MV-4-11 (cell line): ENCODE results near the gene GLA.
A peak's percentile ranks its signal among the peaks of the same experiment; 100 is the strongest.

ENCODE experiments used
- DNase-seq: peaks from one replicate; lab custom pipeline; 2025; lab: John Stamatoyannopoulos, UW

GLA gene

DNA sequence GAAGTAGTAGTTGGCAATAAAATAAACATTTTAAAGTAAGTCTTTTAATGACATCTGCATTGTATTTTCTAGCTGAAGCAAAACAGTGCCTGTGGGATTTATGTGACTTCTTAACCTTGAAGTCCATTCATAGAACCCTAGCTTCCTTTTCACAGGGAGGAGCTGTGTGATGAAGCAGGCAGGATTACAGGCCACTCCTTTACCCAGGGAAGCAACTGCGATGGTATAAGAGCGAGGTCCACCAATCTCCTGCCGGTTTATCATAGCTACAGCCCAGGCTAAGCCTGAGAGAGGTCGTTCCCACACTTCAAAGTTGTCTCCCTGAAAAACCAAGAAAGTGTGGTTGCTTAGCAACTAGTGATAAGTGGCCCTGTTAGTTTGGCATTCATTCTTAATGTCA, 9.9 kb downstream of the GLA start:
- no peak for DNase-seq

DNA sequence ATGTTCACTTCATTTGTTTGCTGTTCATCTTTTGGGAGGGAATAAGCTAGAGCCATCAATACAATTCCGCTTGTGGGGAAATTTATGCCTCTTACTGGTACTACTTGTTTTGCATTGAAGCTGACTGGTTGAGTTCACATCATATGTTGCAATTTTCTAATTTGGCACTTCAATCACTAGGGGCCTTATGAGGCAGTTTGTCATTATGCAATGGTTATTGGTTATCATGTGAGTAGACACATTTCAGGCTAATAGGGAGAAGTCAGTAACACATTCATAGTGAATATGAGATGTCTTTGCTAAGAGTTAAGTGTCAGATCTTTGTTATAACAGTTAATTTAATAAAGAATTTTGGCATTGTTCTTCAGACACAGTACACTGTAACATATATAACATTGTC, 11.9 kb downstream of the GLA start:
- peak; percentile 77 for DNase-seq

DNA sequence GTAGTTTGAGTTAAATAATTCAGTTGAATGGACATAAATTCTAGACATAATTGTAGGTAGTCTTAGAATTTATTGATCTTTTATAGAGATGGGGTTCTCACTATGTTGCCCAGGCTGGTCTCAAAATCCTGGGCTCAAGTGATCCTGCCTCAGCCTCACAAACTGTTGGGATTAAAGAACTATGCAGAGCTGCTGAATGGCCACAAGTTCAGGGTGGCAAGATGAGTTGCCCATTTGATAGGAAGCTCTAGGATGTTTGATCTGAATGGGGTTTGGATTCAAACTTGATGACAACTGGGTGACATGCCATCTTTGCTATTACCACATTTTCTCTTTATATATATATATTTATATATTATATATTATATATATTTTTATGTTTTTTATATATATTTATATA, 13.4 kb downstream of the GLA start:
- no peak for DNase-seq

DNA sequence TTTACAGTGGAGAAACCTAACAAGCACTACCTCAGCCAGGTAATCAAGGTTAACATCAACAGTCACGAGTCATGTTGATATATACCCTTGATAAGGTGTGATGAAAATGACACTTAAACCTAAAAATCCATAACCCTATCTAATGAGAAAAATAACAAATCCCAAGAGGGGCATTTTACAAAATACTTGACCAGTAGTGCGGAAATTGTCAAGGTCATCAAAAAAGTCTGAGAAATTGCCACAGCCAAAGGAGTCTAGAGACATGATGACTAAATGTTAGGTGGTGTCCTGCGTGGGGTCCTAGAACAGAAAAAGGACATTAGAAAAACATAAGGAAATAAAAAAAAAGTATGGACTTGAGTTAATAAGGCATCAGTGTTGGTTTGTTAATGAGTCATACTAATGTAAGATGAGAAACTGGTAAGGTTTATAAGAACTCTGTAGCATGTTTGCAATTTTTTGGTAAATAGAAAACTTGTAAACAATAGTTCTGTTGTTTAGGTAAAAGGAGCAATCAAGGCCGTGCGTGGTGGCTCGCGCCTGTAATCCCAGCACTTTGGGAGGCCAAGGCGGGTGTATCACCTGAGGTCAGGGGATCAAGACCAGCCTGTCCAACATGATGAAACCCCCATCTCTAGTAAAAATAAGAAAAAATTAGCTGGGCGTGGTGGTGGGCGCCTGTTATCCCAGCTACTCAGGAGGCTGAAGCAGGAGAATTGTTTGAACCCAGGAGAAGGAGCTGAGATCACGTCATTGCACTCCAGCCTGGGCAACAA, 14.0 kb downstream of the GLA start:
- DNase-seq, result no peak

DNA sequence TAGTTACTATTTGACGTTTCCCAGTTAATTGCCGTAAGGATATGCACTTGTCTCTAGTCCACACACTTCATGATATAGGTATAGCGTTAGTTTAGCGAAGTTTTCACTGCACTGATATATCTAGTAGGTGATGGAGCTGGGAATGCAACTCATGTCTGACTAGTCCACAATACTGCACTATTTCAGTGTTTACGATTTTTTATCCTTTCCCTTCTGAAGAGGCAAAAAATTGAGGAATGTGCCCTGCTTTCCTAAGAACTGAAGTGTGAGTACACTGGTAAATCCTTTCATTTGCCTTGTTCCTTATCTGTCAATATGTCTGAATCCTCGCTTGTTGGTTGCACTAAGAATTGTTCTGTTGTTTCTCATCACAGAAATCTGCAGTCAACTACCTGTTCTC, 15.9 kb downstream of the GLA start:
- DNase-seq, result no peak

DNA sequence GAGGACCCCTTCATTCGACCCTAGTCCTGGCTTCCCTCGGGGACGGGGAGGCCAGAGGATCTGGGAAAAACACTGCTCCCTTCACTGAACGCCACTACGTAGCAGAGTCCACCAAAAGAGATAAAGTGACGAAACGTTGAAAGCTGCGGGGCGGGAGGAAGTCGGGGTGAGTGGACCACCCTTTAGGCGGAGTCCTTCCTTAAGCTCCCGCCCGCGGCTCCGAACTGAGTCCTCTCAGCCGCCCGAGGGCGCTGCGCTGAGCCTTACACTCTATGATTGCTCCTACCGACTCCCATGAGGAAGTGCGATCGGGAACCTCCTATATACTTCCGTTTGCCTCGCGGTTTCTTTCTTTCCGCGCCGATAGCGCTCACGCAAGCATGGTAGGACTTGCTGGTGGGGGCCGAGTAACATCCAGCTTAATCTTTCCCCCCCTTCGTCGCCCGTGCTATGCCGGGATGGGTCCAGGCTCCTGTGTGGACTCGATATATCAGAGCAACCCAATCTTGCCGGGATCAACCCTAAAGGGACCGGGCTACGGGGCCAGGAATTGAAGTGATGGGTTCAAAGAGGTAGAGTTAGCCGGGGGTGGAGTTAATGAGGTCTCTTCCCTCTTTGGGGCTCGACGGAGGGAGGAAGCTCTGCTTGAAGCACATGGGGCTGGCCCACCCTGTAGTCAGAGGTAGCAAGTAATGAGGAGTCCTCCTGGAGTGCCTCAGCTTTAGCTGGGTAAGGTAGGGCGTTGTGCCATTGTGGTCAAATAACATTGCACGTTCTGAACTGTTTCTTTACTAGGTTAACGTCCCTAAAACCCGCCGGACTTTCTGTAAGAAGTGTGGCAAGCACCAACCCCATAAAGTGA, 16.8 kb downstream of the GLA start, which contains the start of gene RPL36A:
TSS of gene RPL36A (plus strand) at position 348 of the 862 bp plus-strand sequence. CDS start at position 381, 33 bp downstream.
- peak; percentile 94 for DNase-seq

DNA sequence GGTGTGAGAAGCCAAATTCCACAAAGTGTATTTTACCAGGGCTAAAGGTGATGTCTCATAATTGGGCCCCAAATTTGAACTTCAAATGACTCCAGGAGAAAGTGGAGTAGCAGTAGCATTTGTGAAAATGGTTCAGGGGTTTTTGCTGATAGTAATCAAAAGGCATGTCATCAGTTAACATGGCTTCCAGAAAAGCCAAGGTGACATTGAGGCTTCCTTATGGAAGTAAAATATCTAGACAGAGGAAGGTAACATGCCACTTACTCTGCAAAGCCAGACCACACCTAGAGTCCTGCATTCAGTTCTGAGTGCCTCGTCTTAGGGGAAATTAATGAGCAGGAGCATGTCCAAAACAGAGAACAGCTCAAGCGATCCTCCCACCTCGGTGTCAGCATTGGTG, 19.1 kb downstream of the GLA start:
- DNase-seq, result no peak

DNA sequence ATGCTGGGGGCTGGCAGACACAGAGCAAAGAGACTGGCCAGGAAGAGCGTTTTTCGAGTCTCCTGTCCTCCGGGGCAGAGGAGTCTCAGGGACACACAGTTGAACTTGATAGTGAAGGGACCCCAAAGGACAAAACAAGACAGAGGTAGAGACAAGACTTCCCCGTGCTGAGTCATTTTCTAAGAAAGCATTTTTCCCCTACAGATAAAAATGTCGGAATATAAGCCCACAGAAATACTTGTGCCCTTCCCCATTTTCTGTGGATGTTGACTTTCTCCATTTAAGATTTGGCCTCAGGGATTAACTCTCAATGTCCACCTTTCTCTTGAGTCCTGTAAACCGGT, 21.2 kb downstream of the GLA start:
- no peak for DNase-seq

DNA sequence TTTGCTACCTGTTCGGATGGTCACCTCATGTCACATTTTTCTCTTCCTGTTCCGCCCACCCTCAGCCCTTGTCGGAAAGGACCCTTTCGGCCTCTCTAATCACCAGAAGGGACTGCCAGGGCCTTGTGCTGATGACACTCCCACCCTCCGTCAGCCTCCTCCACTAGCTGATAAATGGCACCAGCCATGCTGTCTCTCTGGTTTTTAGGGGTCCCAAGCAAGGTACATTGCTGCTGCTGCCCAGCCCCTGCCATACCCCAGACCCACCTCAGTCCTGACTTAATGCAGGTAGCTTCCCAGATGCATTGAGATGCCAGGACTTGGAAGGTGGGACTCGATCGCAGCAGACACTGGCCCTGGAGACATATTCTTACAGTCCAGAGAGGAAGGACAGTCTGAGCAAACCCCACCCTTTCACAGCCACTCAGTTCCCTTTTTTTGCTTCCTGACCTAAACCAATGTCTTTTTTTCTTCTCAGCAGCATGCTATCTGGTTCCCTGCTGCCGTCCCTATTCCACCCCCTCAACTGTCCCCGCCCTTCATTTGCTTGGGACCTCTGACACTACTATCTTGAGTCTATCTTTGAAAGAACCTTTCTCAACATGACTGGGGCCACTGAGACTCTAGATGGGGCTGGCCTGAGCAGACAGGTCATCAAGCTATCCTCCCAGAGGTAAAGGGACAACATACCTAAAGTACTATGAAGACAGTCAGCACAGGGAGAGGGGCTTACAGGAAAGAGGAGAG, 21.8 kb downstream of the GLA start, which contains the start of gene BTK:
TSS of gene BTK (minus strand) at position 397 of the 747 bp plus-strand sequence. CDS start 10,907 bp downstream, outside the sequence.
- DNase-seq, result peak; percentile 87

DNA sequence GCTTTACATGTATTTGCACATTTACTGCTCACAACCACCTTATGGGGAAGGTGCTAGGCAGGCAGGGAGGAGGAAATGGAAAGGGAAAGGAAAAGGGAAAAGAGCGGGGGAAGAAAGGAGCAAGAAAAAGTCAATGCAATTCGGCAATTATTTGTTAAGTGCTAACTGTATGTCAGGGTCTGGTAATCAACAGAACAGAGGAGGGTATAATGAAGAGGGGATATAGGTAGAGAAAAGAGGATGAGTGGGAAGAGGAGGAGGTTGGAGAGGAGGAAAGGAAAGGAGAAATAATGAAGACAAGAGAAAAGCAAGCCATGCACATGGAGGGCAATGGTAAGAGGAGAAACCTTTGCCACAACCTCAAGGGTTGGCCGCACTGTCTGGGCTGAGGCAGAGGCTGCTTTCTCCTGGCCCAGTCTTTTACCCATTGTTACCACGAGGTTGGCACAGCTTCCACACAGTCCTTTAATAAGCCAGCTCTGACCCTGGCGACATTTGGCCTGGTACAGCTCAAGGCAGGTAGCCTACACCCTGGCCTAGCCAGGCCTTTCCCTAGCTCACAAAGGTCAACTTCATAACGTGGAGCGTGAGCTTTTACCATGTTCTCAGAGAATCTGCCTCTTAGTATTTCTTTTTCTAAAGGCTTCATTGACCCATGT, 22.6 kb downstream of the GLA start:
- no peak for DNase-seq

DNA sequence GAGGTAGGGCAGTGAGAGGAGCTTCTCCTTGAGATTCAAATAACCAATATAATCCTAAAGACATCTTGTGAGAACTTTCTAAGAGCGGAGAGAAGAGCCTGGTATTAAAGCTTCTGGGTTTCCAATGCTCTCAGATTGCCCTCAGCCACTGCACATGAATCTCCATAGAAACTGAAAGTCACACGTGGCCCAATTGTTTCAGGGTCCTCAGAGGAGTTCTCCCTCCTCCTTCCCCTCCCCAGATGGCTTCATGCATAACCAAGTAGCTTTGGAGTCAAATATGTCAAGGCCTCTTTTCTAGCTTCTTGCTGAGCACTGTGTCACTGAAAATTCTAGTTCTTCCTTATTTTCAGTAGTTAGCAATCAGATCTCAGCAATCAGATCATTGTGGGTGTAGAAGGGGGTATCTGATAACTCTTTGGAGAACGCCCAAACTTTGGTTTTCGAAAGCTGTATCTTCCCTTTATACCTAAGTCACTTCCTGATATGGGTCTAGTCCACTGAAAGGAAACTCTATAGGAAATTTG, 24.0 kb downstream of the GLA start:
- DNase-seq, result peak; percentile 31

DNA sequence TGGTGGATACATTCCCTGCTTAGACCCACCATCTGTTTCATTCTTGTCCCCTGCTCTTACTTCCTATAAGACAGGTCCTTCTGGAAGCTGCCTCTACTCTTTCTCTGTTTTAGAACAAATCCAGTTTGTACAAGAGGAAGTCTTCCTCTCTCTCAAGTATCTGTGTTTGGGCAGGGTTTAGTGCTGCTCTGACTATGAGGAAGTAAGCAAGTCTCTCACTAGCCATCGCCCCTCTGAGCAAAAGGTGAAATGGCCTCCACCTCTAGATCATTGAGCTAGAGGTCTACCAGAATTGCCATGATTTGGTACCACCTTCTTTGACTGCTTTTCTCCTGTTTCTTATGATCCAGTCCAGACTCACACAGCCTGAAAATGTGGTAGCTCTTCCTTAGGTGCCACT, 30.2 kb downstream of the GLA start:
- peak; percentile 62 for DNase-seq

DNA sequence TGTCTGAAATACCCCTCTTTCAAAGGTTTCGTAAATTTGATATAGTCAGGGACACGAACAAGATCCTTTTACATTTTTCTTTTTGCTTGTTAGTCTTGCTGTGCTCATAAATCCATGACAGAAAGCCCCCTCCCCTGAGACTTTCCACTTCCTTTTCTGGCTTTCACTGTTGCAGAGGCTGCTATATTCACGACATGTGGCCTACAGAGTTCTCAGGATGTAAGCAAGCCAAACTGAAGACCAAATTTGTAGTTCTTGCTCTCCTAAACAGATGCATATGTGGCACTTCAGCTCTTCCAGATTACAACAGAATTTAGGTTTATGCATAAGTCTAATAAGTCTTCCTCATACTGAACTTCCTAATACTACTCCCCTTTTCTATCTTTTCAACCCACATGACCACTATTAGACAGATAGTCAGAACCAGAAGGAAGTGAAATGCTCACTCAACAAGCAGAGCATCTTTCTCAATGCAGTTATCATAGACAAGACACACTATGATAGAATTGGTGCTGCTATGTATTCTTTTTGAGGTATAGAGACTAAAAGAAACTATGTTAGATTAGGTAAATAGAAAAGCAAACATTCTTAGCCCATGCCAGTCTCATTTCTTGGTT, 36.7 kb downstream of the GLA start:
- DNase-seq, result peak; percentile 65

DNA sequence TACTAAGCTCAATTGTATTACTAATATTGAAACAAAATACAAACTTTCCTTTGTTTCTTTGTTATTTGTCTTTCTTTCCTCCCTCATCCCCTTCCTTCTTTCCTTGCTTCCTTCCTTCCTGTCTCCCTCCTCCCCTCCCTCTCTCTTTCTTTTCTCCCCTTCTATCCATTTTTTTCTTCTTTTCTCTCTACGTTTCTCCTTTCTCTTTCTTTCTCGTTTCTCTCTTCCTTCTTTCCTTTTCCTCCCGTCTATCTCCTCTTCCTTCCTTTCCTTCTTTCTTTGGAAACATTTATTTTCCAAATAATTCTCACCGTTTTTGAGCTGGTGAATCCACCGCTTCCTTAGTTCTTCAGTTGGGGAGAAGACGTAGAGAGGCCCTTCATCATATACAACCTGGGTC, 38.0 kb downstream of the GLA start:
- DNase-seq, result no peak

DNA sequence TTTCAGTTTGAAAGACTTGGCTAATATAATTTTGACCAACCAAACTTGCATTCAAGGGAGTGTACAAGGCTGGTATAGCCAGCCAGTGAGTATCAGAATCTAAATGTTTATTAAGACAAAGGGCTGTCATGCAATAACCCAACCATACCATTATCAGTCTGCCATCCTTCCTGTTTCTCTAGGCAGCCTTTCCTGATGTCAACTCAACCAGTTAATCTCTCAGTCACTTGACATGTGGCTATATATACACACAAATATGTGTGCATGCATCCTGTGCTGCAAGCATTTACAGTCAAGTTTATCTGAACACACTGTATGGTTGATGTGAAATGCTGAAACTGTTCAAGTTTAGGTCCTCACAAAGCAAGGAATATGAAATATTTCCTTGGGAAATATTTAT, 38.9 kb downstream of the GLA start:
- DNase-seq, result no peak

DNA sequence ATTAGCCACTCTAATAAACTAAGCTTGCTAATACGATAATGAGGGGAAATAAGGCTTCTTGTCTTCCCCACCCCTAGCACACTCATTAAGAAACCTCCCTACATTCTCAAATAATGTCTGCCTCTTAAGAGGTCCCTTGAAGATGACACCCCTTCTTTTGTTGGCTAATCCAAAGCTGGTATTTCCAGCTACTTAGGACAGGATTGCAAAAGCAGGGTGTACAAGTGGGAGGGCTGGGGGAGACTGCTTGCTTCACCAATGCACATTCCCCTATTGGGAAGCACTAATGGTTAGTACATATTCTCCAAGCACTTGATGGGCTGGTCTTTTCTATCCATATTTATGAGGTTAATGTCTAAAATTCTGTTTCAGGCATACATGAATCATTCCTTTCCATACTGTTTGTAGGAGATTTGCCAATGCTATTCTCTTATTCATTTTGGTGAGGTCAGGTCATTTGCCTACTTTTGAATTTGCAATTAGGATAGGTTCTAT, 42.4 kb downstream of the GLA start:
- DNase-seq, result no peak

DNA sequence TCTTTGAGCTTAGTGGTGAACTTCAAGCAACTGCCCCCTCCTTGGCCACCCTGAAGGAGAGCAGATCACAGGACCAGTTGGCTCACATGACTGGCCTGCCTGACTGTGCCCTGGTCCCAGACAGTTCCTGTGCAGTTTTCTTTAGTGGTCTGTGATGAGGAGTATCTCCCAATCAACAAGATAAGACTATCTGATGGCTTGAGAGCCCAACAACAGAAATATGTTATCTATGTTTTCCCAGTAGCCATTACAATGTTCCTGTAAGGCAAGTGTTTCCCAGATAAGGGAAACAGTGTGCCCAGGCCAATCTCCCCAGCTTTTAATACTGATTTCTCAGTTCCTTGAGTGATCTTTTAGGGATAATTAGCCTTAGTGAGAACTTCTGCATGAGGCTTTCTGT, 45.0 kb downstream of the GLA start:
- no peak for DNase-seq

DNA sequence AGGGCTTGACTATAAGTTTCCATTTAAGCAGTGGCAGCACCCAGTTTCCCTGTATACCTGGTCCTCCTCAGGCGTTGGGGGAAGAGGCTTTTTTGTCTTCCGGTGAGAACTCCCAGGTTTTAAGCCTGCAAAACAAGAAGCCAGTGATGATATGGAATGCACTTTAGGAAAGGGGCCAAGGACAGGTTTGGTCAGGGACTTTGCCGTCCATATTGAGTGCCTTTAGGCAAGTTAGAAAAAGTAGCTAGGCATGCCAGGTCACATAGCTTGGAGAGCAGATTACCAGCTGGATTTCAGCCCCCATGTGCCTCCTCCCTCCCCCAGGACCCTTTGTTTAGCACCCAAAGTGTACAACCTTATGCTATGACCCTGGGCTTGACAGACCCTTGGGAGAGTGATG, 45.6 kb downstream of the GLA start:
- no peak for DNase-seq

DNA sequence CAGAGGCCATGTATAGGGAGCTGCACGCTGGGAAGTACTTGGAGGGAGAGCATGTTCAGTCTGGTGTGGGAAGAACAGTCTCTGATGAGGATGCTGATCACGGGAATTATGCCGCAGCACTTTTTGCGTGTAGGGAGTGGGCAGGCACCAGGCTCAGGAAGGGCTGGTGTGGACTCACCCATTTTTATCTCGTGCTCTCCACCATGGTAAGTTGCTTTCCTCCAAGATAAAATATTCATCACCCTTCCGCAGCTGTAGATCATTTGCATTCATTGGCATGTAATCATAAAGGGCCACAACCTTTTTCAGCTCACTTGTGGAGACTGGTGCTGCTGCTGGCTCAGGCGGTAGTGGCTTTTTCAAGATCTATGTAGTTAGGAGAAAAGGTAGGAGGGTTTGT, 47.3 kb downstream of the GLA start:
- no peak for DNase-seq

DNA sequence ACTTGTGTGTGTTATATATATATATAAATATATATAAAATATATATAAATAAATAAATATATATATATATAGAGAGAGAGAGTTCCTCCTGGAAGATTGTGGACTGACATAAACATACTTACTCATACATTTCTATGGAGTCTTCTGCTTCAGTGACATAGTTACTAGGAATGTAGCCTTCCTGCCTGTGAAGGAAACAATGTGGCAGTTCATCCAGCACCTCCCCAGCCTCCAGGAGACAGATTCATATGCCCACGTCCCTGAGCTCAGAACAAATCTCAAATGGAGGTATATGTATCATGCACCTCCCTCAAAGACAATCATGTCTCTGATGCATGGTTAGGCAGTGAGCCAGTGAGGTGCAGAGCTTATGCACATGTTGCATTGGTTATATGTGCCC, 47.8 kb downstream of the GLA start:
- DNase-seq, result no peak

DNA sequence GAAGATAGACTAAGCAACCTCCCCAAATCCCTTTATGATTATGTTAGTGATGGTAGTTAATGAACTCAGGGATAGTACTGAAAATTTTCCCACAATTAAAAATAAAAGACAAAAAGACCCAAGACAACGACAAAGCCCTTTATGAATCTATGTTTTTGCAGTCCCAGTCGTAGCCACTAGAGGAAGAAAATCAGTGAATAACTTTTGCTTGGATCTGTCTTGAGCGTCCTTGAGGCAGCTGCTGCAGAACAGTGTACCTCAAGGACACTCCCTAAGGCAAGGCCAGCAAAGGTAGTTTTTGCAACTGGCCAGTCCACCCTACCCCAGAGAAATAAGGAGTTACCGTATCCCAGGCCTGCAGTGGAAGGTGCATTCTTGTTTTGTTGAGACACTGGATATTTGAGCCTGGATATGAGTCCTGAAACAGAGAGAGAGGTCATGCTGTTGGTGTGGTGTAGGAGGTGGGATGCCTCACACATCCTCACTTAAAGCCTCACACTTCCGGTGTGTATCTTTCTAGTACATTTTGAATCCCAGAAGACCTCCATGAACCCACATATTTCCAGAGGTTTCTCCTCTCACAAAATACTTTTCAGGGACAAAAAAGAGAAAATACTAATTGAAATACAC, 50.4 kb downstream of the GLA start:
- DNase-seq, result no peak
